GM18507 (cell line): ENCODE measurements around the gene RIOX2.
"Not testable (repeated sequence)": the region's sequence is repeated elsewhere in the genome, so short reads cannot be mapped to it uniquely, and the experiment has no call there.

Experiments used
- DNase-seq: peaks from one replicate; pipeline ENCODE4 v3.0.0; 2011; ENCODE audit warnings: low read depth; ENCODE audit not compliant: insufficient read length; ENCODE audit errors: extremely low spot score
- FAIRE-seq: peaks from 2 replicates; lab custom pipeline; 2011; peaks lifted over from hg19 to GRCh38; lab: Jason Lieb, UNC

The RIOX2 gene

DNA sequence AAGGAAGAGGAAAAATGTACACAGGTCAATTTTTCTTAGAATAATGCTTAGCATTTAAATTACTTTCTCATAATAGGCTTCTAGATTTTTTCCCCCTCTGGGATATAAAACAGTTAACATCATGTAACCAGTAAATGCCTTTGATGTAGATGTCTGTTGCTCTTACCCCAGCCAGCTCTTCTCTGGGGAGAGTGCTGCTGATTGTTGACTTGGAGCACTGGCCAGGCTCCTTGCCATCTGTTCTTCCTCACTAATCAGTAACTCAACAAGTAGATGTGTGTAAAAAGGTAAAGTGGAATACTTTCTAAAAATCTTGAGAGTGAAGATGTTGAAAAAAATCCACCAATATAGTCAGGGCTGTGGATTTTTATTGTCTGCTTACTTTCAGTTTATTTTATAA is 42.2 kb downstream of the RIOX2 start:
- DNase-seq (no peak), FAIRE-seq (no peak)

DNA sequence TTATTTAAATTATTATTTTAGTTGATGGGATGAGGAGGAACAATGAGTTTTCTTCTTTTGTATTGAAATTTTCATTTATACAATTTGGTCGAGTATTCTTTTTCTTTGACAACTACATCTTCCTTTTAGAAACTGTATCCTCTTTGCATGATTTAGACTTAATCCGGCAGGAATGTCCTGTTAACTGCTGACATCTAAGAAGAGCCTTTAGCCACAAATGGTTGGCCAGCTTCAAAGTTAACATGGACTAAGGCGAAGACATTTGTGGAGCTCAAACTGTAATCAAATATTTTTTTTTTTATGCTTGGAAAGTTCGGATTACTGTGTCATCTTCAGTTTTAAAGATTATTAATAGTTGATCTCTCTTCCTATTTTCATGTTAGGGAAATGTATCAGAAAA is 43.2 kb downstream of the RIOX2 start:
- FAIRE-seq: no peak
- no peak for DNase-seq

GRCh38 chr3:97927704-97928103 is 44.5 kb downstream of the RIOX2 start:
- DNase-seq (no peak), FAIRE-seq (no peak)

GRCh38 chr3:97917813-97918536 is 54.3 kb downstream of the RIOX2 start:
- no peak for DNase-seq
- no peak for FAIRE-seq

DNA sequence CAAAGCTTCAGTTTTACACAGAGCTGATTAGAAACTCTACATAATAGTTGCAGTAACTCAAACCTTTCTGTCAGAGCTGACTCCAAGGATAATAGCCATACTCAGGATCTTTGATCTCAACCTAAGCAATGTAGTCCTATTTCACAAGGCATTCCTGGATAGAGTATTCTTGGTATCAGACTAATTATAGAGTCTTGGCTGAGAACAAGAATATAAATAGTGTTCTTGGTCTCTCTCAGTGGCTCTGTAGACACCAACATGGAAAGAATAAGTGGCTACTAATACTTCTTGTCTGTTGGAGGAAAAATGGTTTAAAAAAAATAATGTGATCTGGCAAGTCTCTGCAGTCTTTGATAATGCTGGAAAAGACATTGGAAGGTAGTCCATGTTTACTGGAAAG is 55.7 kb downstream of the RIOX2 start:
- FAIRE-seq (no peak), DNase-seq (no peak)

- FAIRE-seq (no peak), DNase-seq (no peak)
Measured at GRCh38 chr3:97914388-97914787, 57.8 kb downstream of the RIOX2 start.

DNA sequence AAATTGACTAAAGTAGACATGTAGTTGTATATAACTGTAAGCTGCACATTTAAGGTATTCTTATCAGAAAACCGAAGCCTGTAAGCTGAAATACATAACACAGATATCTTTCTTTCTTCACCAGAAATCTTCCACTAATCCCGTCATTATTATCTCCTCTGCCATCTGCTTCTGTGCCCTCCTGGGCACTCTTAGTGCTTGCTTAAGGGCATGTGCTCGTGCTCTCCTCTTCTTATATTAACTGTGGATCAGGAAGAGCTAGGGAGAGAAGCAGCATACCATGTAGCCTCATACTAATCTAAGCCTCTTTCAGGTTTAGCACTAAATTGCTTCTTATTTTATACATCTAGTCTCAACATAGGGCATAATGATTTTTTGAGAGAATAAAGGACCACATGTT is 60.8 kb downstream of the RIOX2 start:
- FAIRE-seq (no peak), DNase-seq (no peak)

- DNase-seq (no peak), FAIRE-seq (no peak)
Measured at GRCh38 chr3:97910931-97911351, 61.3 kb downstream of the RIOX2 start.

DNA sequence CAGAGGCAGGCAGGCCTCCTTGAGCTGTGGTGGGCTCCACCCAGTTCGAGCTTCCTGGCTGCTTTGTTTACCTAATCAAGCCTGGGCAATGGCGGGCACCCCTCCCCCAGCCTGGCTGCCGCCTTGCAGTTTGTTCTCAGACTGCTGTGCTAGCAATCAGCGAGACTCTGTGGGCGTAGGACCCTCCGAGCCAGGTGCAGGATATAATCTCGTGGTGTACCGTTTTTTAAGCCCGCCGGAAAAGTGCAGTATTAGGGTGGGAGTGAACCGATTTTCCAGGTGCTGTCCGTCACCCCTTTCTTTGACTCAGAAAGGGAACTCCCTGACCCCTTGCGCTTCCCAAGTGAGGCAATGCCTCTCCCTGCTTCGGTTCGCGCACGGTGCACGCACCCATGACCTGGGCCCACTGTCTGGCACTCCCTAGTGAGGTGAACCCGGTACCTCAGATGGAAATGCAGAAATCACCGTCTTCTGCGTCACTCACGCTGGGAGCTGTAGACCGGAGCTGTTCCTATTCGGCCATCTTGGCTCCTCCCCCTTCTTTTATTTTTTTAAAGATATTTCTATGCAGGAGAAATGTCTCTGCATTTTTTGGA is 61.9 kb downstream of the RIOX2 start:
- not testable (repeated sequence) for DNase-seq, FAIRE-seq

- FAIRE-seq, DNase-seq: not testable (repeated sequence)
Measured at GRCh38 chr3:97909830-97910229, 62.4 kb downstream of the RIOX2 start.

GRCh38 chr3:97901313-97902248 is 70.7 kb downstream of the RIOX2 start:
- no peak for DNase-seq
- no peak for FAIRE-seq

DNA sequence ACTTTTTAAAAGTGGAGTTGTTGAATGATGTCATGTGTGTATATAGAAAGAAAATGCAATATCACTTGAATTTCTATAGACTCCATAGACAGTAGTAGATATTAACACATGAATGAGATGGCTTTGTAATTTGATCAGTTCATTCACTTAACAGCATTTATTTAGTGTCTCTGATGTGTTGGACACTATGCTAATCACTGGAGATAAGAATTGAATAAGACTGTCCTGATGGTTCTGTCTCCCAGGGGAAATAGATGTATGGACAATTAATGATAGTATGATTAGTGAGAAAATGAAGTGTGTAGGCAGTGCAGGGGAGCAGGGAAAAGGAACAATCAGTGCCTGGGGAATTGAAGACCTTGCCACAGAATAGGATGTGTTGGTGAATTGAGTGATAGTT is 72.9 kb downstream of the RIOX2 start:
- FAIRE-seq (no peak), DNase-seq (no peak)

DNA sequence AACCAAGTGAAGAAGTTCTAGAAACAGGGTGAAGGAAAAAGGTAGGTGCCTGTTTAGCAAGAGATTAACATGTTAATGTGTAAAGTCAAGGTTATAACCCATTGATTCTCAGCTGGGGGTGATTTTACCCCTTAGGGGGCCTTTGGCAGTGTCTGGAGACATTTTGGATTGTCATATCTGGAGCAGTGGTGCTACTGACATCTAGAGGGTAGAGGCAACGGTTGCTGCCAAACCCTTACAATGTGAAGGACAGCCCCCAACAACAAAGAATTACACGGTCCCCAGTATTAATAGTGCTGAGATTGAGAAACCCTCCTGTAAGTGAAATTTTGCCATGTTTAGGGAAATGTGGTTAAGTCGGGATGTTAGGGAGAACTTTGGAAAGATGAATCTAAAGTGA is 75.7 kb downstream of the RIOX2 start:
- FAIRE-seq (no peak), DNase-seq (no peak)

DNA sequence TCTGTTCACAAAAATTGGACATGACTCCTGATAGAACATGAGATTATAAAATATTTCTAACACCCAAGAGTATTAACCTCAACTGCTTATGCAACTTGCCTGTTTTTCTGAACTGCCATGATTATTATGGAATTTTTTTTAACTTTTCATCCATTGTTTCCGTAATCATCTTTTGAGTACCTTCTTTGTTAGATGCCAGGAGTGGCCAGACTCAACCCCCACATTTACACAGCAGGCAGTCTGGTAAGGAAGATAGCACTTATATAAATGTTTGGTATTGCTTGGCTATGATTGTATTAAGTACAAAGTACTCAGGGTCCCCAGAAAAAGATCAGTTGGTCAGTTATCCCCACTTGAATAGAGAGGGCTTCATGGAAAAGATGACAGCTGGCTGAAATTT is 76.1 kb downstream of the RIOX2 start:
- no peak for FAIRE-seq
- DNase-seq: no peak

DNA sequence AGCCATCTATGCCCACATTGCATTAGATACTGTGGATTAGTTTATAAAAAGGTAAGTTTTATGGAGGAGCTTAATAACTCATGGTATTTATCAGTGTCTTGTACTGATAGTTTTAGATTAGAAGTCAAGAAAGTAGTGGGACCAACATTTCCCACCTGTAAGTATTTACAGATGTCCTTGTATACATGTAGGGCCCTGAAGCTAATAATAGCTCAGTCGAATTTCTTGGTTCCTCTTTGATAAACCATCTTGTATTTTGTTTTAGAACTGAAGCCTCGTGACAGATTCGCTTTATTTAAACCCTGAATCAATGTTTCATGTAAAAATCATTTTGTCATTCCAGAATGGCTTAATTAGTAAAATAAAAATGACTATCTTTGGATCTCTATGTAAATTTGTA is 77.0 kb downstream of the RIOX2 start:
- DNase-seq (no peak), FAIRE-seq (peak; percentile 55)

GRCh38 chr3:97892852-97893251 is 79.4 kb downstream of the RIOX2 start:
- FAIRE-seq: no peak
- DNase-seq: no peak
